Muscle of back (tissue), 11 donors: ENCODE measurements around the gene THEMIS. TPM values are rescaled to one million over a fixed set of nuclear protein-coding genes. Genes with fewer than 3 reads are reported as not detected.
"Not testable (repeated sequence)": the region's sequence is repeated elsewhere in the genome, so short reads cannot be mapped to it uniquely, and the experiment has no call there.

Source experiments
- DNase-seq, 3 donors: peaks; one replicate each; pipeline versions ENCODE4 v3.0.0 to v3.0.0-alpha.2; 2013
- polyA plus RNA-seq, 10 donors: library from polyadenylated mRNA; unstranded; fragments of 120-200 nt; gene quantifications; one replicate each; pipeline ENCODE4 v1.2.1, GENCODE V29; 2013; ENCODE audit not compliant: insufficient read length in 10 of 10

THEMIS gene
- polyA plus RNA-seq, 10 donors: 0.05 to 2.6 (median 0.08) TPM; not detected in 4

- DNase-seq: no peak
Observed at GRCh38 chr6:127918506-127919427, 17.9 kb upstream of the THEMIS start.

DNA sequence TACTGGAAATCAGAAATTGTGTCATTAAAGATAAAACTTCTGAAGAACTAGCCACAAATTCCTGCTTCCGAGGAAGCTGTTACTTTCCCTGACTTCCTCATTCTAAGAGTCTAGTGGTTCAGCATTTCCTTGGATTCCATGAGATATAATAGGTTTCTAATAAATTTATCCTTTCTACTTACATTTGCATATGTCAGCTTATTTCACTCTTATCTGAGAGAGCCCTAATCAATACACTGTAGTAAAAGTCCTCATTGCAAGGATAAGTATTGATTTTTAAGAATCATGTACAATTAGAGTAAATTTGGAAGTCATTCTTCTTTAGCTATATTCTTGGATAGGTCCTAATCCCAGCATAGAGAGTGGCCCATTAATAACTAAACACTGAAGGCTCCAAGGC lies 16.9 kb upstream of the THEMIS start:
- DNase-seq: no peak

GRCh38 chr6:127914240-127914639 lies 13.4 kb upstream of the THEMIS start:
- DNase-seq: no peak

DNA sequence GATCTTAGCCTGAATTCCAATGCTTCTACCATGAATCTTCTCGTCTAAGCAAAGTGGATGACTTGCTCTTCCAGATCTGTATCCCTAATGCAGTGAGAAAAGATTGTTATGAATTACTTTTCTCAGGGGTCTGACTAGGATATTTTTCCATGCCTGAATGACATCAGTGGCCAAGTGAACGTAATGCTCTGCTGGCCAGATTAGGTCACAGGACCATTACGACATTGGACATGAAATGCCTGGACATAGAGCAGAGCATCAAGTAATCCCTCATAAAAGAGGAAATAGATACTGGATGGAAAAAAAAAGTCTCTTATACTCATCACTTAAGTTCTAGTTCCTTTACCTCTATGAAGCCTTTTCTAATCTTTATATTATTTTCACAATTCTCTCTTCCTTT lies 12.1 kb upstream of the THEMIS start:
- no peak for DNase-seq

DNA sequence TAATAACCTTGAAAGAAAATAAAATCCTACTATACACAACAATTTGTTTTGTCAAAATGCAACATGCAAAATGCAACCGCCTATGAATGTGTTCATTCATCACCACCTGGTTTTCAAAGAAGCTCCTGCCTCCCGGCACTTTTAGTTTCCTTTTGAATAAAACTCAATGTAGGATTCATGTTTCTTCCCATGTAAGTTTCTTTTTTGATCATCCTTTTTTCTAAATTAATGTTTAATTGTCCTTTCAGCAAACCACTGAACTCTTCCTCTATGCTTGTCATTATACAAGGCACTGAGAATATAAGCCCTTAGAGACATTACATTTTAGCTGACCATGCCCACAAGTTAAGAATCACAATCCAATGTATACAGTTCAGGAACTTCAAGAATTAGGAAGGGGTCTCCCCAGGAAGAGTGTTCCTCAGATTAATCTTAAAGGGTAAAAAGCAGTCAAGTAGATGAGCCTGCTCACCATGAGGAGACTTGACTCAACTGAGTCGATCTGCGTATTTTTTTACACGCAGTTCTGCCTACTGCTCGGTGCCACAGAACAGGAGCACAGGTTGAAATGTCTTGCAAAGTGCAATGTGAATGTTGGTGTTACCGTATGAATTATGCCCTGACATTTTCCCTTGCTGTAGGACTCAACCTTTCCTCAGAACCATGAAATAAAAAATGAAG lies 7.2 kb upstream of the THEMIS start:
- DNase-seq: no peak

GRCh38 chr6:127904160-127904559 lies 3.3 kb upstream of the THEMIS start:
- DNase-seq: peak in 1 of 3 donors; percentile 1

GRCh38 chr6:127902933-127903332 lies 2.1 kb upstream of the THEMIS start:
- no peak for DNase-seq

- DNase-seq: no peak
Observed at GRCh38 chr6:127897484-127897883, 3.4 kb downstream of the THEMIS start.

- no peak for DNase-seq
Observed at GRCh38 chr6:127894051-127894450, 6.8 kb downstream of the THEMIS start.

DNA sequence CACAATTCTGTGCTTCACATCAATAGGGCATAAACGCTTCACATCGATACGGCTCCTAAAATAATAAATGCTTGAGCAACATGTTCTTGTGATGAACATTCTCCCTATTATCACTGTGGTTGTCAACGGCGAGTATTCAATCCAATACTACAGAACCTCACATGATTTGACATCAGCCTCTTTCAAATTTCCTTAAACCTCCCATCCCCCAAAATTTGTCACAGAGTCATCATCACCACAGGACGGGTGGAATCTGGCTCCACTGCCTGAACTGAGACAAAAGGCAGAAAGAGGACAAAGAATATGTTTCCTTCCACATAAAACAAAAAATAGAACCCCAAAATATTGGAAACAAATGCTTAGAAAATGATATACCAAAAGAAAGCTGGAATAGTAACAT lies 7.3 kb downstream of the THEMIS start:
- DNase-seq: no peak

- no peak for DNase-seq
Observed at GRCh38 chr6:127891731-127892326, 9.0 kb downstream of the THEMIS start.

DNA sequence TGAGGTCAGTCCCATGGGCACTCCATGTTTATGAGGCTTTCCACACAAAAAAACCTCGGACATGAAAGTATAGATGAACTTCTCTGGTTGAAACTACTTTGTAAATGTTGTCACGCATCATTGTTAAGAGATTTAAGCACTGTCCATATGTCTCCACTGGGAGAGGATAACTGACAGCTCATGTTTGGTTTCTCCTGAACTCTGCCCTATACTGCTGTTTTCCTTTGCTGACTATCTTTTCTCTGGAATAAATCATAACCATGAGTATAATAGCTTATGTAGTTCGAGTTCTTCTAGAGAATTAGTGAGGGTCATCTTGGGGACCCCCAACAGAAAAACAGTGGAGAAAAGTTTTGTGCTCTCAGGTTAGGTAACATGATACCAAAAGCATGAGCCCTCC lies 14.3 kb downstream of the THEMIS start:
- DNase-seq: no peak

DNA sequence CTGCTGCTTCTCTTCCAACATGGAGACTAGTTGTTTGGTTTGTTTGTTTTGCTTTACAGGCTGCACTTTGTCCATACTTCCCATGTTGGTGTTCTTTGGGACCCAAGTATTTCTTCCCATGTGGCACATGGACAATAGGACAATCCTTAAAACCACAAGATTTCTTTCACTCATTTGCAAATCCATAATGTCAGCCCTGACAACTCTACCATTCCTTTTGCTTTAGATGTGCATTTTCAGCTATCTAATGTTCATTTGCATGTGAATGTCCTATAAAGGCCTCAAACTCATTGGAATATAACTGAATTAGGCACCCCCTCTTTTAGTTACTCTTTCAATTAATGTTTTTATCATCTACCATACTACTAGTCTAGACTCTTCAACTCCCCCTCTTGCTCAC lies 16.7 kb downstream of the THEMIS start:
- no peak for DNase-seq

DNA sequence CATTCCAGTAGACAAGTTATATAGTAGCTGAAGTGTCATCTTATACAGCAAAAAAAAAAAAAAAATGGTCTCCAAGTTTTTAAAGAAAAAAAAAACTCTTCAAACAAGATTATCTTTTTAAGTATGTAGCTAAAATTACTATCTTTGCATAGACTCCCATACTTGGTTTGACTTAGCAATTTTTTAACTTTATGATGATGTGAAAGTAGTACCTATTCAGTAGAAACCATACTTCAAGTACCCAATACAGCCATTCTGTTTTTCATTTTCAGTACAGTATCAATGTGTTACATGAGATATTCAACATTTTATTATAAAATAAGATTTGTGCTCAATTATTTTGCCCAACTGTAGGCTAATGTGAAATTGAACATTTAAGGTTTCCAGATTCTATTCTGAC lies 18.9 kb downstream of the THEMIS start:
- not testable (repeated sequence) for DNase-seq

GRCh38 chr6:127880429-127880828 lies 20.4 kb downstream of the THEMIS start:
- DNase-seq: no peak

DNA sequence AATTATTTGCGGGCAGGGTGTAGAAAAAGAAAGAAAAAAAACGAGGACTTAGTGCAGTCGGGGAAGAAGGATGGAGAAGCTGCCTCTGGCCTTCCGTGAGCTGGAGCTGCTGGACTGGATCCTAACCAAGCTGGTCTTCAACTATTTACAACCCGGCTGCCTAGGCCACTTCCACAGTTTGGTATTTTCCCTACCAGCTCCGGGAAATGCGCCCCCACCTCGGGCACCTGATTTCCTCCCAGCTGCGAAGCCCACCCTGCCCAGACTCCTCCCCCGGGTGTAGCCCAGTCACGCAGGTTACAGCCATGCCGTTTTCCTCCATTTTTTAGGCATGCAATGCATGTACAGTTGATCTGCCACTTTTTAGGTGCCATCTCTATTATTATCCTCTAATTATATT lies 21.2 kb downstream of the THEMIS start:
- peak in 1 of 3 donors; percentile 8 for DNase-seq

- DNase-seq: no peak
Observed at GRCh38 chr6:127878115-127878514, 22.7 kb downstream of the THEMIS start.

DNA sequence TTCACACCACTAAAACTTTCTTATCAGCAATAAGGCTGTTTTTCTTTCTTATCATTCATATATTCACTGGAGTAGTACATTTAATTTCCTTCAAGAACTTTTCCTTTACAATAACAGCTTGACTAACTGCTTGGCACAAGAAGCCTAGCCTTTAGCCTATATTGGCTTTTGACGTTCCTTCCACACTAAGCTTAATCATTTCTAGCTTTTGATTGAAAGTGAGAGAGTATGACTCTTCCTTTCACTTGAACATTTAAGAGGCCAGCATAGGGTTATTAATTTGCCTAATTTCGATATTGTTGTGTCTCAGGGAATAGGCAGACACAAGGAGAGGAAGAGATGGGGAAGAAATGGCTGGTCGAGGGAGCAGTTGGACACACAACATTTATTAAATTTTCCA lies 23.6 kb downstream of the THEMIS start:
- DNase-seq: no peak

DNA sequence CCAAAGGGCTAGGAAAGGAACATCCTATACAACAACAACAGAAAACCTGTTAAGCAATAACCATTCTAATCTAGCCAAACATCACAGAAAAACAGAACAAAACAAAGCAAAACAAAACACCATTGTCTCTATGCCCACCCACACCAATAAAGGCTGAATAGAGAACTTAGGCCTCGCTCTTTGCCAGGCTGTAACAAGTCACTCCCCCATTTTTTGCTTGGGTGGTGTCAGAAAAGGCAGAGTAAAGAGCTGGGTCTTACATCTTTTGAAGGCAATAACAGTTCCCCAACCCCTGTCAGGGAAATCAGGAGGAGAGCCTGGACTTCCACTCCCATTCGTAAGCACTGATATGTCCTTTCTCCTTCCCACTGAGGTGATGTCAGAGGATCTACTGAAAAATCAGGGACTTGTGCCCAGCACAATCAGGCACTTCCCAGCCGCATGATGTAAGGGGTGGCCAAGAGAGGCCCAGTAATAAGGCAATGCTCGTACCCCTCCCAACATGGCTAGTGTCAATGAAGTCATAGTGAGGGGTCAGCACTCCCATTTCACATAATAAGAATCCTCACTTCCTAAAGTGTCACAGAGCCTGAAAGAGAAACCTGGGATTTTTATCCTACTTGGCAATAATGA lies 31.0 kb downstream of the THEMIS start:
- DNase-seq: no peak

GRCh38 chr6:127869183-127869582 lies 31.7 kb downstream of the THEMIS start:
- DNase-seq: no peak

DNA sequence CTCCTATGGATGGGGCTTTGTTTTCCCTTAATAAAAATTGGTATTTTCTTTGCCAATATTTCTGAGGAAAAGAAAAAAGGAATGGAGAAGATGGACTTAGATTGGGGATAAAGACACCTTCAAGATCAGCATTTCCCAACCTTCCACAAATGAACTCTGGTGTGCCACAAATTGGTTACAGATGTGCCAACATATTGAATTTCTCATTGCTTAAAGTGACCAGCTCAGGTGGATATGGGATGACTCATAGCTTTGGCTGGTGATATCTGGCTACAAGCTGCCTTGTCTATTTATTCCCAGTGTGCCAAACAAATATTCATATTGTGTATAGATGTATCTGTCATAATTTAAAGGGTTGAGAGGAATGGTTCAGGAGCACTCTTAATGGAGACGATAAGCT lies 32.5 kb downstream of the THEMIS start:
- no peak for DNase-seq

DNA sequence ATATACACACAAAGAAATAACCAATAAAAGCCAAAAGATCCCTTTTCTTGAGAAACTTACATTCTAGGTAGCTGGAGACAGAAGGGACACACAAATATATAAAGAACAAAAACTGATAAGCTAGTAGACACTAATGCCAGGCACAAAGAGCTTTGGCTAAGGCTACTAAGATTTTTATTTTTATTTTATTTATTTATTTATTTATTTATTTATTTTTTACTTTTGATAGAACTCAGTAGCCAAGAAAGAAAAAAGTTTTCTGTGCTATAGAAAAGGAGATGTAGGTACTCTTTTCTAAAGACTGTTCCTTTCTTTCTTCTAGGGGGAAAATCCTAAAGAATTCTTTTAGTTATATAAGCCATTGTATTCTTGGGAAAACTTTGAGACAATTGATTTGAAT lies 34.1 kb downstream of the THEMIS start:
- no peak for DNase-seq
